Activated T-cell treated with anti-CD3 and anti-CD28 coated beads for 48 hours (primary cell): ENCODE results near the gene PMFBP1.

Experiments
- DNase-seq: peaks from one replicate; pipeline ENCODE4 v3.0.0-alpha.2; 2020; ENCODE audit warnings: low read depth

Gene PMFBP1

DNA sequence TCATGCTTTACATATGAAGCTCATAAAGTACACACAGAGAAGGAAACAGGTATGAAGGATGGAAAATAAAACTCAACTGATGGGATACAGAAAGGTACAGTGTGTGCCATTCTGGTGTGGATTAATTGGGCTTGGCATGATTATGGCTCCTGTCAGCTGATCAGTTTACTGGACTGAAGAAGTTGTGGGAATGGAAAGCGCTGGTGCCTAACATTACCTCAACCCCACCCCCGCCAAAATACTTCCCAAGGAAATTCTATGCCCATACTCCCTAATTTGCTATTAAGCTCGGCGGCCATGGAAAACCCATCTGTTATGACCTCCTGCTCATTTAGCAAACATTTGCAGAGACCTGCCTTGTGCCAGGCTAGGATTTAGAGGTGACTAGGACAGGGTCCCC, 16.6 kb upstream of the PMFBP1 start:
- no peak for DNase-seq

GRCh38 chr16:72187551-72187950, 15.6 kb upstream of the PMFBP1 start:
- DNase-seq, result no peak

DNA sequence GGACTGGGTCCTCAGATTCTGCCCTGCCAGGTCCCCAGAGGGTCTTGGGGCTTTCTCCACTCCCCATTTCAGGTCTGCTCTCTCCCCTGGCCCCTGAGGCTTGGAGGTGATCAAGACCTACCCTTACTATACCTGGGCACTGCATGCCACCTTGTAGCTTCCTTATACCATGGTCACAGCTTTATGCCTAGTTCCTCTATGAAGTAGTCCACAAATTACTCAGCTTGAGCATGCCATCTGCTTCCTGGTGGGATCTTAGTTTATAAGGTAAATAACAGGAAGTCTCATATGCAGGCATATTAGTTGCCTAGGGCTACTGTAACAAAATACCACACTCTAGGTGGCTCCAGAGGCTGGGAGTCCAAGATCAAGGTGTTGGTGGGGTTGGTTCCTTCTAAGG, 11.0 kb upstream of the PMFBP1 start:
- no peak for DNase-seq

- DNase-seq, result no peak
Observed at GRCh38 chr16:72179204-72179970, 7.4 kb upstream of the PMFBP1 start.

DNA sequence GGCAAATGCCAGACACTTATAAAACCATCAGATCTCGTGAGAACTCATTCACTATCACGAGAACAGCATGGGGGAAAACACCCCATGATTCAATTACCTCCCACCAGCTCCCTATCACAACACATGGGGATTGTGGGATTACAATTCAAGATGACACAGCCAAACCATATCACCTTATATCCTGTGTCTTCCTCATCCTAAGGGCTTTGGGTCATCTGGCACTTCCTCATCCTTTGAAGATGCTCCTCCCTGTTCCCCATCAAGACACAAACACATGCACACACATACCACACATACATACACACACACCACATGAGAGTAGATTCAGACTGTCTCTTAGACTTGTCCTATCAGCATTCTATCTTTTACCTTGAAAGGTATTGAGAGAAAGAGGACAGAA, 2.8 kb upstream of the PMFBP1 start:
- DNase-seq, result no peak

GRCh38 chr16:72173997-72174396, 2.0 kb upstream of the PMFBP1 start:
- DNase-seq, result no peak

DNA sequence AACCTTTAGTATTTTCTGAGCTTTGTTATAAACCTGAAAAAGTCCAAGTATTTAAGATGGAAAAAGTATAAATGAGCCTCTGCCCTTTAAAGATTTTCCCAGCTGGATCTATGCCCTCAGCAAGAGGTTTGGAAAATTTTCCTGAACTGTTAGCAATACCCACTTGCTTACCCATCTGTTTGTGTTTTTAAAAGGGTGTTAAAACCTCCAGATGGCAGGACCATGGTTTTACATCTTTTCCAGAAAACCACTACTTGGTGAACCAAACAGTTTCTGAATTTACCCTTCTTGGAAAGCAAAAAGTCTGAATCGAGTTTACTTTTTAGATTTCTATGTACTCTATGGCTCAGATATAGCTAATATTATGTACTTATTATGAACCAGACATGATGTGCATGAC, 719 bp downstream of the PMFBP1 start:
- no peak for DNase-seq

DNA sequence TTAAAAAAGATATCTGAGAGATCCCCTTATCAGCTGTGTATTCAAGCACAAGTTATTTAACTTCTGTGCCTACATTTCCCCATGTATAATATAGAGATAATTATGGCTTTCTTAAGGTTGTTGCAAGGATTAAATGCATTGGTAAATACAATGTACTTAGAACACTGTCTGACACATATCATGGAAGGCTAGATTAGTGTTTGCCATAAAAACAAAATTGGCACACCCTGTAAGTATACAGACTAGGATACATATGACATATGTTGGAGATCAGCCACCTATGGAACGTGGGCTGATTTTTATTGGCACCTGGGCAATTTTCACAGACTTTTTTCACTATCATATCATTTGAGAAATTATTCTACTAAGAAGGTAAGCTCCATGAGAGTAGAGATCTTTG, 2.2 kb downstream of the PMFBP1 start:
- no peak for DNase-seq

DNA sequence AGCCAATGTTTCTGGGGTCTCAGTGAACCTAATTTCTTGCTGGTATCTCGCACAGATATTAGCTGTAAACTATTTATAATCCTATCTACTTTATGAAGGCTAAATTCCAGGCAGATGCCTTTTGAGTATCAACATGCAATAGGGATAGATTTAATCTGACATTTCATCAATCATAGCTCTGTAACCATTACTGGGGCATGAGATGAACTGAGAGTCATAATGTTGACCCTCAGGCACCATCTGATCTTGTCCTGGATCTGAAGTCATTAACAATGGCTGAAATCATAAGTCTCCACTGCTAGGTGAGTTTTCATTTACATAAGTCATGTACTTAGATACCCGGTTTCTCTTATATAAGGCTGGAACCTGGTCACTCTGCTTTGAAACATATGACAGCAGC, 3.6 kb downstream of the PMFBP1 start:
- DNase-seq, result no peak

GRCh38 chr16:72166954-72167561, 4.9 kb downstream of the PMFBP1 start:
- no peak for DNase-seq

GRCh38 chr16:72166151-72166550, 5.8 kb downstream of the PMFBP1 start:
- DNase-seq, result no peak

GRCh38 chr16:72164691-72165090, 7.3 kb downstream of the PMFBP1 start:
- no peak for DNase-seq

- no peak for DNase-seq
Observed at GRCh38 chr16:72162105-72162692, 9.8 kb downstream of the PMFBP1 start.

- DNase-seq, result no peak
Observed at GRCh38 chr16:72159801-72160200, 12.2 kb downstream of the PMFBP1 start.

DNA sequence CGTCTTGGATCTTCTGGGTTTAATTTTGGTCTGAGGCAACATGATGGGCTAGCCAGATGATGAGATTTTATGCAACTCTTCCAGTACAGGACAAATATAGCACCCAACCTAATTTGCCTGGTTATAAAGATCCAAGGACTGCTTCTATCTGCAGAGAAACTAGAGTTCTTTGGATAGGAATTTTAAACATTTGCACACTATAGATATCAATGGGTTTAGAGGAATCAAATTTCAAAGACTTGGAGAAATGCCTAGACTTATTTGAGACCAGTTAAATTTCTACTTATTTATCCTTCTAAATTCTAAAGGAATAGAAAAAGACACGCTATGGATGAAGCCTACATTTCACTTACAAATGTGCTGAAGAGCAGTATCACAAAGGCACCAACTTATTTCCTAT, 12.6 kb downstream of the PMFBP1 start:
- no peak for DNase-seq

GRCh38 chr16:72149676-72150464, 22.1 kb downstream of the PMFBP1 start:
- no peak for DNase-seq

- no peak for DNase-seq
Observed at GRCh38 chr16:72142476-72142875, 29.5 kb downstream of the PMFBP1 start.

DNA sequence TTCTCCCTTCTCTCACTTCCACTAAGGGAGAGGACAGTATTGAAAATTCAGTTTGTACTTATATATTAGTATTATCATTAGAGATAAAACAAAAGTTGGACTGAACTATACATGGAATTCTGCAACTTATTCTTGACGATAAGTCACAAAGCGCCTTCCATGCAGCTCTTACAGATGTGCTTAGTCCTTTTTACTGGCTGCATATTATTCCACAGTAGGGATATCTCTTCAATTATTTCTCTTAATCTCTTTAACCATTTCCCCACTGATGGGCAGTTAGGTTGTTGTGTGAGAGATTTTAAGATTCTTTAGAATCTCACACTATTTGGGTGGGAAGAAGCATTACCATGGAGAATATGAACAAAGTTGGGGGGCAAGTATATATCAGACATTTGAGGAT, 32.0 kb downstream of the PMFBP1 start:
- DNase-seq, result no peak

DNA sequence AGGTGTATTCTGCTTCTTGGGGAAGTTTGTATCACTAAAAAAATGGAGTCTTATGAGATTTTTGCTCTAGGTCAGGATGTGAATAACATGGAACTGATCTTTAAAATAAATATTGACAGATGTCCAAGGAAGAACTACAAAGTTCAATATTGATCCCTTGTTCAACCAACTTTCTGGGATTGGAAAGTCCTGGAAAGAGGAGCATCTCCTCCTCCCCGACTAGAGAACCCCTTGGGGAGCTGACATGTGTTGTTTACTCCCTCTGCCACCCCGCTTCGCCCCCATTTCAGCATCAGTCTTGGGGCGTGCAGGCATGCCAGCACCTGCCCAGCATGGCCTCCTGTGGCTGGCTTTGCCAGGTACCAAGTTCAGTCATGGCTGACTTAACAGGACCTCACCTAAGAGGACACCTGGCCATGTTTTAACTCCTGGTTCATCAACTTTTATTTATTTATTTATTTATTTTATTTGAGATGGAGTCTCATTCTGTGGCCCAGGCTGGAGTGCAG, 33.8 kb downstream of the PMFBP1 start:
- DNase-seq, result no peak

DNA sequence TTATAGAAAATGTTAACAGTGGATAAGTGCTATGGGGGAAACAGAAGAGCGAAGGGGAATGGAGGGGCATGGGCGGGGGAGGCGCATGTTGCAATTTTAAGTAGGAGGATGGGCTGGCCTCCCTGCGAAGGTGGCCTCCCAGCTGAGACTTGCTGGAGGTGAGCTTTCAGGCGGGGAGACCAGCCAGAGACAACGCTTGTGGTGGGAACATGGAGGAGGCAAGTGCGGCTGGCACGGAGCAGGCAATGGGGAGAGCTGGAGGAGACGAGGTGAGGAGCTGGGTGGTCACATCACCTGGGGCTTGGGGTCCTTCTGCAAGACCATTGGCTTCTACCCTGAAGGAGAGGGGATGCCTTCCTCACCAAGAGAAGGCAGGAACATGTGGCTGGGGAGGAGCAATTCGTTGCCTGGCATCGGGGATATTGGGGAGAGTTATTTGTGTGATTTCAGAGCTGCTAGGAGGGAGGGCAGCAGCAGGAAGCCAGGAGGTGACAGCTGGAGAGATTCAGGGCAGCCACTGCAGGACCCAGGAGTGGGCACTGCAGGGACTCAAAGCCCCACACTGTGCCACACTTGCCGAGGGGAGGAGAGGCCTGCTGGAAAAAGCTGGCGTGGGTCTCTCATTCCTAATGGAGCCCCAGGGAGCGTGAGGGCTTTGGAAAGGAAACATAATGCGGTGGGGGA, 34.4 kb downstream of the PMFBP1 start:
- DNase-seq, result no peak

GRCh38 chr16:72134507-72134906, 37.4 kb downstream of the PMFBP1 start:
- DNase-seq, result no peak

DNA sequence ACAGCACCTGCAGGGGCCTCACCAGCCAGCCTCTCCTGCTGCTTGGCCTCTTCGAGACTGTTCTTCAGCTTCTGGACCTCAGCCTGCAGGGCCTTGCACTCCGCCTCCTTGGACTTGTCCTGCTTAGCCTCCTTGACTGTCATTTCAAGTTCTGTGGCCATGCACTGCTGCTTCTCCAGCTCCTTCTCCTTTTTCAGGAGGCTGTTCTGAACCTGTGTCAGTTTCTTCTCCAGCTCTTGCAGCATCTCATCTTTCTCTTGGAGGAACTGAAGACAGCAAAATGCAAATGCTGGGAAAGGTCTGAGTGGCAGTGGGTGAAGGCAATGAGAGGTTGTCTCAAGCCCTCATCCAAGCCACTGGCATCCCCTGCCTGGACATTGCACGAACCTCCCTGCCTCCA, 39.2 kb downstream of the PMFBP1 start:
- no peak for DNase-seq
